Right lung (tissue), 10 donors: ENCODE measurements around the gene PHB1. TPM values are rescaled to one million over a fixed set of nuclear protein-coding genes. Genes with fewer than 3 reads are reported as not detected.
A peak's percentile ranks its signal among the peaks of the same experiment; 100 is the strongest.

Experiments
- DNase-seq, 2 donors: peaks; one replicate each; pipeline ENCODE4 v3.0.0-alpha.2; 2013
- long read RNA-seq, 8 donors: transcript quantifications; one replicate each; lab custom pipeline, GENCODE V29; 2026
- polyA plus RNA-seq, 5 donors: library from polyadenylated mRNA; unstranded; fragments of 120-200 nt; gene quantifications; one replicate each; pipeline versions ENCODE4 v1.2.1 to v1.2.3, GENCODE V29; 2013; ENCODE audit warnings: inconsistent platforms in 1 of 5, low replicate concordance in 1 of 5; ENCODE audit not compliant: insufficient read length in 5 of 5, insufficient read depth in 1 of 5

The PHB1 gene
- polyA plus RNA-seq: 100 to 1,000 TPM; 164 to 189 (median 167) TPM
- long read RNA-seq, donor 1, transcript PHB-211 (2 exons, 852 nt): minor isoform, 5 of 161 reads
- long read RNA-seq, donor 1, transcript PHB-201 (7 exons, 1,832 nt): major isoform, 90 of 161 reads
- long read RNA-seq, donor 1, partial matches to known transcripts: 57 of 161 reads
- long read RNA-seq, donor 1, other reads (novel, unspliced or antisense): 0 of 161 reads
- long read RNA-seq, donor 2, transcript PHB-201 (7 exons, 1,832 nt): major isoform, 63 of 102 reads
- long read RNA-seq, donor 2, partial matches to known transcripts: 31 of 102 reads
- long read RNA-seq, donor 2, other reads (novel, unspliced or antisense): 5 of 102 reads
- long read RNA-seq, donor 3, transcript PHB-211 (2 exons, 852 nt): minor isoform, 6 of 104 reads
- long read RNA-seq, donor 3, transcript PHB-202 (5 exons, 847 nt): minor isoform, 5 of 104 reads
- long read RNA-seq, donor 3, transcript PHB-201 (7 exons, 1,832 nt): major isoform, 63 of 104 reads
- long read RNA-seq, donor 3, partial matches to known transcripts: 26 of 104 reads
- long read RNA-seq, donor 3, other reads (novel, unspliced or antisense): 0 of 104 reads
- long read RNA-seq, donor 4, transcript PHB-201 (7 exons, 1,832 nt): major isoform, 39 of 64 reads
- long read RNA-seq, donor 4, partial matches to known transcripts: 18 of 64 reads
- long read RNA-seq, donor 4, other reads (novel, unspliced or antisense): 0 of 64 reads
- long read RNA-seq, donor 5, transcript PHB-202 (5 exons, 847 nt): minor isoform, 6 of 191 reads
- long read RNA-seq, donor 5, transcript PHB-201 (7 exons, 1,832 nt): major isoform, 111 of 191 reads
- long read RNA-seq, donor 5, transcript PHB-211 (2 exons, 852 nt): minor isoform, 6 of 191 reads
- long read RNA-seq, donor 5, partial matches to known transcripts: 62 of 191 reads
- long read RNA-seq, donor 5, other reads (novel, unspliced or antisense): 0 of 191 reads
- long read RNA-seq, donor 6, transcript PHB-201 (7 exons, 1,832 nt): major isoform, 89 of 151 reads
- long read RNA-seq, donor 6, partial matches to known transcripts: 57 of 151 reads
- long read RNA-seq, donor 6, other reads (novel, unspliced or antisense): 0 of 151 reads
- long read RNA-seq, donor 7, transcript PHB-201 (7 exons, 1,832 nt): major isoform, 72 of 99 reads
- long read RNA-seq, donor 7, partial matches to known transcripts: 20 of 99 reads
- long read RNA-seq, donor 7, other reads (novel, unspliced or antisense): 0 of 99 reads
- long read RNA-seq, donor 8, transcript PHB-201 (7 exons, 1,832 nt): major isoform, 19 of 38 reads
- long read RNA-seq, donor 8, partial matches to known transcripts: 14 of 38 reads
- long read RNA-seq, donor 8, other reads (novel, unspliced or antisense): 0 of 38 reads

- peak; percentile 94 for DNase-seq
These were observed at the start of gene PHB1 for GRCh38 chr17:49414622-49415350. Gene PHB1 (minus strand): TSS chr17:49414882. CDS start chr17:49413264, 1,618 bp downstream.

GRCh38 chr17:49464049-49464448, 49.4 kb upstream of the PHB1 start:
- DNase-seq: no peak

DNA sequence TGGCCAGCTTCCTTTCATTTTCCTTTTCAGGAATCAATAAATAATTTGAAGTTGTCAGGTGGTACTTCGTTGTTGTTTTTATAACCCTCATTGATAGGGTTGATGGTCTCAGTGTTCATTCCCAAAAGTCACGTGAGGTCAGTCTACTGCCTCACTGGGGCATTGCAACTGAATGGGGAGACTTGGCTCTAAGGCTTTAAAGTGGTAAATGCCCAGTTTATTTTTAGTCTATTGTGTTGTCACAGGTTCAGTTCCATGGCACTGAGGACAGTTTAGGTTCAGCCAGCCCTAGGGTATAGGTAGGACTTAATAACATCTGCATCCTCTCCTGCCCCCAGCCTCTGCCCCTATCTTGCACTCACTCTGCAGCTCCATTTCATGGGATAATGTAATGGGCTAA, 46.9 kb upstream of the PHB1 start:
- DNase-seq: no peak

- no peak for DNase-seq
These were observed 45.7 kb upstream of the PHB1 start for GRCh38 chr17:49460401-49460800.

DNA sequence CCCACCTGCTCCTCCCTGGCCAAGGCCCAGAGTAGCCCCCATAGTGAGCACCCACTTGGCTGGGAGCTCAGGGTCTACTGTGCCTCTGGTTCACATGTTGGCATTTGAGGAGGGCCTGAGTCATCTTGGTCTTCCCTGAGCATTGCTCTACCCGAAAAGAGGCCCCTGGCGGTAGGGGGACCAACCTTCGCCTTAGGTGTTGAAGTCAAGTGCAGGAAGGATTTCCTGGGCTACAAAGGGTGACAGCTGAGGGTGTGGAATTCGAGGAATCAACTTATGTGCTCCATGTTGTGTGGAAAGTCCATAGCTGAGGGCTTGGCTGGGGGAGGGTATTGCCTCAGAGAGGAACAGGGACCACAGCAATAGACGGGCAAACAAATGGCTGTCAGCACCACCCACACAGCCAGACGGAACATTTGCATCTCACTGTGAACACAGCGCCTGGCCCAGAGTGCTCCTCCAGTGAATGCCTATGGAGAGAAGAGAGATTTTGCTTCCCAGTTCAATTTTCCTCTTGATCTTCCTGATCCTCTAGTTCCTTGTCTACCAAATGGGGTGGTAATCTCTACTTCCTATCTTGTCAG, 44.8 kb upstream of the PHB1 start:
- no peak for DNase-seq

DNA sequence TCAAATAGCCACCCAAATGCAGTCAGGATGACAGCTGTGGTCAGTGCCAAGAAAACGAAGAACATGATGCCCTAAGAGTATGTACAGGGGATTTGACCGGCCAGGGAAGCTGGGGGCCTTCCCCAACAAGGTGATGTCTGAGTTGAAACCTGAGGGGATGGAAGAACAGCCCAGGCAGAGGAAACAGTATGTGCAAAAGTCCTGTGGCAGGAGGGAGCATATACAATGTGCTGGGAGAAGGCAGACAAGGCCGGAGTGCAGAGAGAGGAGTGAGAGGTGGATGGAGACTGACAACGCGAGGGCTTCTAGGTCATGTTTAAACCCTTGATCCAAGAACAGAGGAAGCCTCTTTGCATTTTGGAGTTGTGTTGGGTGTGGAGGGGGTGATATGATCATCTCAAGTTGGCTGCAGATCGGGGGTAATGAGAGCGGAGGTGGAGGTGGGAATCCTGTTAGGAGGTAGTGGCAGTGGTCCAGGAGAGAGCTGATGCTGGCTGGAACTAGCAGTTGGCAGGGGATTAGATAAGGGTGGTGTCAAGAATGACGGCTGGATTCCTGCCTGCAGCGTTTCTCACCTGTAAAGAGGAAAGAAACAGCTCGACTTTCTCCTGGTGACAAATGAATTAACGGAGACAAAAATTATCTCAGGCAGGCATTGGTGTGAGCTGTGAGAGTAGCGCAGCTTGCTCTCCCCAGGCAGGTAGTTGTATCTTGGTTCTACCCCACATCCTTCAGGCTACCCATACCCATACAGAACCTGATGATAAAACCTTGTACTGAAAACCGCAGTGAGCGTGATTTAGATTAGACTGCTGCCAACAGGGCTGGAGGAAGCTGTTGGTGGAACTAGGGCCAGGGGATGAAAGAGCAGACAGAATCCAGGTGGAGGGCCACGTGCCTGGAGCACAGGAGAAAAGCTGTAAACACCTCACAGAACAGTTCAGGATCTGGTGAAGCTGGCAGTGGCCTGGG, 43.2 kb upstream of the PHB1 start:
- DNase-seq: no peak

DNA sequence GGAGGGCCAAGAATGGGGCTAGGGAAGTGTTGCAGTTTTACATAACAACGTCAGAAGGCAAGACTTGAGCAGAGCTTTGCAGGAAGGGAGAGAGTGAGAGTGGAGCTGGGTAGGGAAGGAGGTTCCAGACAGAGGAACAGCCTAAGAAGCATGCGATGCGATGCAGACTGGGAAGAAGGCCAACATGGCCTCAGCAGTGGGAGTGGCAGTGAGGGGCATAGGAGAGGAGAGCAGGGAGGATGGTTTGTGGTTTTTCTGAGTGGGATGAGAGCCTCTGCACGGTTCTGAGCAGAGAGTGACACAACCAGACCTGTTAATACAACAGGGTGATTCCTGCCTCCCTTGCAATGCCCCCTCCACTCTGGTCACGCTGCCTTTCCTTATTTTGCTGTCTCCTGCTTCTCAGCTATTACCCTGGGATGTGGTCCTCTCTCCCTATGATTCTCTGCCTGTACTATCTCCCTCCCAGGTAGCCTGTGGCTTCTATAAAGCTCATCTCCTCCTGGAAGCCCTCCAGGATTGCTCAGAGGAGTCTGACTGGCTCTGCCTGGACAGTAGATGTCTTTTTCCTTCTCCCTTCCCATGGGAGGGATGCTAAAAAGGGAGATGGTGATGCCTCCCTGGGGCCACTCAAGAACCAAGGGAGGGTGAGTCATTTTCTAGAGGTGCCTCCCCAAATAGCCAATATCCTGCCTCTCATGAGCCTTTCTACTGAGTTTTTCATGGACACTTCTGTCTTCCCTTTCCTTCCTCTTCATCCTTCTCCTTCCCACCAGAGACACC, 41.7 kb upstream of the PHB1 start:
- no peak for DNase-seq

GRCh38 chr17:49455272-49455861, 40.7 kb upstream of the PHB1 start:
- DNase-seq: no peak

DNA sequence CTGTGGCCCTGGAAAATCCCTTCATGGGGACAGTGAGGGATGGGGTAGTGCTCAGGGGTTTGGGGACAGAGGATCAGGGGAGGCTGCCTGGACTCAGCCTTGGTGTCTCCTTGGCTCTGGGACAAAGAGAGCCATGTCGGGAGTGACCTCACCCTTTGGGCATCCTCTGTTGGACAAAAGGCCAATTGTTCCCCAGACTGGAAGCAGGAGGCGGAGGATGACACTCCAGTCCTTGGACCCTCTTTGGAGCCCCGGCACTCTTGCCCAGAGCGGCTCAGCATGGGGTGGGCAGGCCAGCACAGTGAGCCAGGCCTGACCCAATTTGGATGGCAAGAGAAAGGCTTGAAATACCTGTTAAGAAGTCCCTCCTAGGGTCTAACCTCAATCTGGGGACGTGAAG, 39.4 kb upstream of the PHB1 start:
- DNase-seq: no peak

DNA sequence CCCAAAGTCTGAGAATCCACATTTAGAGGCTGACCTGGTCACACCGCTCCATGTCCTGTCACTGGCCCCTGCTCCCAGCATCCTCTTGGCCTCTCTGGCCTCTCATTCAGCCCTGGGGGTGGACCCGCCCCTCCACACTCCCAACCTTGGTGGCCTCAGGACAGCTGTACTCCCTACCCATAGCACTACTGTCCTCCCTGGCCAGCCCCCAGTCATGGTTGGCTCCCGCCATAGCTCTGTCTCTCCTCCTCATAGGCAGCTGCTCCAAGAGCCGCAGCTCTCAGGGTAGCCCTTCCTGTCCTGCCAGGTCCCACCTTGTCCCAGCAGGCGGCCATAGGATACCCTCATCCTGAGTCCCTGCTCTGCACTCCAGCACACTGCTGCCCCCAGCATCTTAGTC, 38.0 kb upstream of the PHB1 start:
- DNase-seq: no peak

GRCh38 chr17:49452201-49452600, 37.5 kb upstream of the PHB1 start:
- DNase-seq: no peak

DNA sequence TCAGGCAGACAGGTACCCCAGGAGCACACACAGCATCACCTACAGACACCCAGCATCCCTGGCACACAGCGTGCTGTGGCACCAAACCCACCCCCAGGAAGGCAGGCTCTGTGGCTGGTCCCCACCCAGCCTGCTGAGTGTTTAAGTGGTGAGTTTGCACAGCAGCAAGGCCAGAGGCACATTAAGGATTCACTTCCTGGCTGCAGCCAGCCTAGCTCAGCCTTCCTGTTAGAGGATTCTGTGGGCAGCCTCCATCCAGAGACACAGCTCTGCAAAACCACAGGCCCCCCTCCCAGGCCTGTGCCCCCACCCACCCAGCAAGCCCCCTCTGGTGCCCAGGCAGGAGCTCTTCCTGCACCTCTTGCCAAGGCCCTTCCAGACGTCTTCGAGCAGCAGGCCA, 36.1 kb upstream of the PHB1 start:
- DNase-seq: no peak

- DNase-seq: no peak
These were observed 35.5 kb upstream of the PHB1 start for GRCh38 chr17:49450181-49450580.

- no peak for DNase-seq
These were observed 33.1 kb upstream of the PHB1 start for GRCh38 chr17:49447628-49448302.

DNA sequence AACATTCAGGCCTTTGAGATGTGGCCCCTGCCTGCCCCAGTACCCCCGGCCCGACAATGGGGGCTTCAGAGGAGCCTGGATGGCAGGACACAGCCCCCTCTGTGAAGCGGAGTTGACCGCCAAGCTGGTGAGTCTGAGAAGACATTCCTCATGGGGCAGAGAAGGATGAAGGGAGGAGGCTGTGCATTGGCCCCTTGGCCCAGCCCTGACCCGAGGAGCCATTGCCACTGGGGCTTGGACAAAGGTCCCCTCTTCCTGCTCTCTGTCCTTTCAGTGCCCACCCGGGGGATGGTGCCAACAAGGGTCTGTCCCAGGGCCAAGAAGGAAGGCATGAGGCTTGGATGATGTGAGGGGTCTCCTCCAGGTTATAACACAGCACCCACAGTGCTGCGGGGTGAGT, 30.9 kb upstream of the PHB1 start:
- no peak for DNase-seq

- DNase-seq: no peak
These were observed 29.7 kb upstream of the PHB1 start for GRCh38 chr17:49444384-49444783.

DNA sequence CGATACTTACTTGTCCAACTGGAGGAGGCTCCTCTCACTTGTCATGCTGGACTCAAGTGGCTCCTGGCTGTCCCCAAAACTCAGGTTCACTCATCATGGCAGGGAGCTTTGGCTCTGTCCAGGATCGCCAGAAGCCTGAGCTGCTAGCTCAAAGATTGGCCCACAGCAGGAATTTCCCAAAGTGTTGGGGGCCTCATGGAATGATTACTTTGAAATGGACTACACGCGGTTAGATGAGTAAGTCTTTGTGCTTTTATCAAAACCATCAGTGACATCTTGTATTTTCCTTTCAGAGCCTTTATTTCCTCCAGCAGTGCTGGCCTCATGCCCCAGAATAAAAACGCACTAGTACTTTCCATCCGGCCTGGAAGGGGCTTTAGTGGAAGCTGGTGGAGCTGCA, 29.2 kb upstream of the PHB1 start:
- DNase-seq: no peak

DNA sequence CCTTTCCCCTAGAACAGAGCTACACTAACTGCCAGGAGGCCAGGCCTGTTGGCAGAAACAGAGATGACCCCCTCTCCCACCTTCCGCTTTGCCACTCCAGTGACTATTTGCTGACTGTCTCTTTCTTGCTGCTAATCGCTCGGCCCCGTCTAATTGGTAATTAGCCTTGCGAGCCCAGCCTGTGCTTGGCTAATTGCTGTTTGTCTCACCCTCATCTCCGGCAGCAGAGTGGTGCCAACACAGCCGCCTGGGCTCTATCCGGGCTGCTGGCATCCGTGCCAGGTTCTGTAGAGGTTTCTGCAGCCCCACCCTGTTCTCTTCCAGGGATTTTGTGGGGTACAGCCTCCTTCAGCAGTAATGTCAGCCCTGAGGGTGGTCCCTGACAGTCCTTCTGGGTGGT, 27.4 kb upstream of the PHB1 start:
- DNase-seq: no peak
